H9 (cell line): Measurements from ENCODE around the gene PLXNA2. TPM values are rescaled to one million over a fixed set of nuclear protein-coding genes. Genes with fewer than 3 reads are reported as not detected.

Source experiments
- DNase-seq: peaks from one replicate; pipeline ENCODE4 v3.0.0-alpha.2; 2017
- H2AFZ ChIP-seq: one replicate; pipeline ENCODE4 v1.6.1; 2013; ENCODE audit warnings: mild to moderate bottlenecking, low read length, control low read depth, moderate library complexity
- H2AK5ac ChIP-seq: 2 replicates; pipeline ENCODE4 v1.6.1; 2013; ENCODE audit warnings: low read length, control low read depth, mixed read lengths; ENCODE audit not compliant: insufficient read length
- H2BK120ac ChIP-seq: one replicate; pipeline ENCODE4 v1.6.1; 2013; ENCODE audit warnings: low read depth, mild to moderate bottlenecking, low read length, control low read depth, inconsistent platforms; ENCODE audit not compliant: poor library complexity, severe bottlenecking
- H2BK12ac ChIP-seq: 2 replicates; pipeline ENCODE4 v1.6.1; 2013; ENCODE audit warnings: low read length, control low read depth, mixed read lengths, low read depth; ENCODE audit not compliant: insufficient read length
- H2BK15ac ChIP-seq: 2 replicates; pipeline ENCODE4 v1.6.1; 2013; ENCODE audit warnings: low read depth, low read length, control low read depth
- H2BK20ac ChIP-seq: one replicate; pipeline ENCODE4 v1.6.1; 2013; ENCODE audit warnings: low read depth, mild to moderate bottlenecking, low read length, control low read depth, inconsistent platforms; ENCODE audit not compliant: poor library complexity, severe bottlenecking
- H2BK5ac ChIP-seq: 2 replicates; pipeline ENCODE4 v1.6.1; 2013; ENCODE audit warnings: low read length, control low read depth, mixed read lengths; ENCODE audit not compliant: insufficient read length
- H3K14ac ChIP-seq: 2 replicates; pipeline ENCODE4 v1.6.1; 2013; ENCODE audit warnings: low read length, control low read depth; ENCODE audit not compliant: insufficient read depth
- H3K18ac ChIP-seq: 2 replicates; pipeline ENCODE4 v1.6.1; 2013; ENCODE audit warnings: low read depth, mild to moderate bottlenecking, mixed read lengths, low read length, control low read depth; ENCODE audit not compliant: insufficient read length
- H3K23ac ChIP-seq: 2 replicates; pipeline ENCODE4 v1.6.1; 2013; ENCODE audit warnings: low read length, control low read depth, mixed read lengths, low read depth; ENCODE audit not compliant: insufficient read length
- H3K23me2 ChIP-seq: 2 replicates; pipeline ENCODE4 v1.6.1; 2013; ENCODE audit warnings: low read depth, mild to moderate bottlenecking, mixed read lengths, low read length, control low read depth; ENCODE audit not compliant: insufficient read length, poor library complexity, severe bottlenecking
- H3K27ac ChIP-seq: 2 replicates; pipeline ENCODE4 v1.5.1; 2013; ENCODE audit warnings: low read length, control low read depth, mixed read lengths, low read depth; ENCODE audit not compliant: insufficient read length
- H3K27me3 ChIP-seq: 2 replicates; pipeline ENCODE4 v1.6.1; 2013; ENCODE audit warnings: low read length, control low read depth, inconsistent platforms; ENCODE audit not compliant: insufficient read depth
- H3K4ac ChIP-seq: 2 replicates; pipeline ENCODE4 v1.6.1; 2013; ENCODE audit warnings: low read depth, mild to moderate bottlenecking, control low read depth, inconsistent platforms, low read length, moderate library complexity
- H3K4me1 ChIP-seq: 2 replicates; pipeline ENCODE4 v1.6.1; 2013; ENCODE audit warnings: low read length, control low read depth, inconsistent platforms; ENCODE audit not compliant: insufficient read depth
- H3K4me2 ChIP-seq: 2 replicates; pipeline ENCODE4 v1.6.1; 2013; ENCODE audit warnings: low read length, control low read depth, mixed read lengths; ENCODE audit not compliant: insufficient read length, insufficient read depth
- H3K56ac ChIP-seq: 2 replicates; pipeline ENCODE4 v1.6.1; 2013; ENCODE audit warnings: low read depth, mild to moderate bottlenecking, mixed read lengths, low read length, control low read depth; ENCODE audit not compliant: insufficient read length
- H3K79me1 ChIP-seq: 2 replicates; pipeline ENCODE4 v1.6.1; 2013; ENCODE audit warnings: low read depth, mild to moderate bottlenecking, moderate library complexity, low read length, control low read depth, inconsistent platforms; ENCODE audit not compliant: insufficient read depth, poor library complexity, severe bottlenecking
- H3K79me2 ChIP-seq: 2 replicates; pipeline ENCODE4 v1.6.1; 2013; ENCODE audit warnings: low read length, control low read depth, inconsistent platforms; ENCODE audit not compliant: insufficient read depth
- H3K9ac ChIP-seq: 2 replicates; pipeline ENCODE4 v1.6.1; 2013; ENCODE audit warnings: low read length, control low read depth, mixed read lengths; ENCODE audit not compliant: insufficient read length; ENCODE audit errors: extremely low read depth
- H3K9me3 ChIP-seq: one replicate; pipeline ENCODE4 v1.6.1; 2013; ENCODE audit warnings: low read depth, low read length, inconsistent platforms; ENCODE audit not compliant: control insufficient read depth
- H3T11ph ChIP-seq: one replicate; pipeline ENCODE4 v1.6.1; 2013; ENCODE audit warnings: mild to moderate bottlenecking, low read length, control low read depth, inconsistent platforms
- H4K20me1 ChIP-seq: one replicate; pipeline ENCODE4 v1.6.1; 2013; ENCODE audit not compliant: control insufficient read depth, insufficient read length, insufficient read depth
- H4K5ac ChIP-seq: 2 replicates; pipeline ENCODE4 v1.6.1; 2013; ENCODE audit warnings: low read depth, mild to moderate bottlenecking, mixed read lengths, low read length, control low read depth; ENCODE audit not compliant: insufficient read length
- H4K8ac ChIP-seq: replicated peaks from 2 replicates; pipeline ENCODE4 v1.6.1; 2013; ENCODE audit warnings: low read length, control low read depth, mixed read lengths, low read depth; ENCODE audit not compliant: insufficient read length
- H4K91ac ChIP-seq: 2 replicates; pipeline ENCODE4 v1.6.1; 2013; ENCODE audit warnings: low read depth, mild to moderate bottlenecking, moderate library complexity, mixed read lengths, low read length, control low read depth; ENCODE audit not compliant: insufficient read length
- H3K27ac Mint-ChIP-seq, 3 experiments: 2 replicates in 2 of 3; 3 replicates in 1 of 3; pipeline ENCODE4 v1.8.0; 2020 to 2021; ENCODE audit warnings: mixed read lengths in 3 of 3, mild to moderate bottlenecking in 1 of 3, moderate library complexity in 1 of 3
- H3K27me3 Mint-ChIP-seq: 2 replicates; pipeline ENCODE4 v1.8.0; 2021; ENCODE audit warnings: low read depth, mild to moderate bottlenecking, moderate library complexity, mixed read lengths
- H3K36me3 Mint-ChIP-seq, 3 experiments: 2 replicates in 2 of 3; 3 replicates in 1 of 3; pipeline ENCODE4 v1.8.0; 2020 to 2021; ENCODE audit warnings: low read depth in 3 of 3, mixed read lengths in 3 of 3; ENCODE audit not compliant: insufficient read depth in 1 of 3
- H3K4me1 Mint-ChIP-seq, 2 experiments: 2 replicates each; pipeline ENCODE4 v1.8.0; 2020; ENCODE audit warnings: mixed read lengths in 2 of 2
- H3K4me3 Mint-ChIP-seq, 2 experiments: 2 replicates in 1 of 2; 3 replicates in 1 of 2; pipeline ENCODE4 v1.8.0; 2020 to 2021; ENCODE audit warnings: mild to moderate bottlenecking in 2 of 2, mixed read lengths in 2 of 2, moderate library complexity in 1 of 2
- H3K9me3 Mint-ChIP-seq, 2 experiments: 2 replicates in 1 of 2; 3 replicates in 1 of 2; pipeline ENCODE4 v1.8.0; 2020; ENCODE audit warnings: mild to moderate bottlenecking in 2 of 2, mixed read lengths in 2 of 2, moderate library complexity in 1 of 2
- CTCF ChIP-seq: fragments of 200-600 bp; sonication (generic); conservative IDR thresholded peaks from 3 replicates; pipeline ENCODE4 v1.8.0; 2021; ENCODE audit warnings: antibody characterized with exemption, mild to moderate bottlenecking
- WGBS: extraction: QIAGEN DNeasy Blood & Tissue Kit; methylation state at CpG from one replicate; pipeline ENCODE4 v1.1.7; 2013; ENCODE audit warnings: missing lambda C conversion rate, low lambda C conversion rate, mixed read lengths; ENCODE audit not compliant: insufficient read length; ENCODE audit errors: extremely low coverage; 5-methylcytosine and 5-hydroxymethylcytosine counted together
- total RNA-seq: library from RNA; stranded (reverse); gene quantifications from 2 replicates; pipeline ENCODE4 v1.2.1, GENCODE V29; 2021

Gene PLXNA2
- total RNA-seq, 1 experiment from 2014 or later = 0.57 TPM

- no peak overlapping the region for H2BK20ac ChIP-seq
- no peaks in the 10 kb centered on the region for H3K79me2 ChIP-seq
- no peak overlapping the region for H2AFZ ChIP-seq
- H3K56ac ChIP-seq = no peak overlapping the region
- H2BK120ac ChIP-seq = no peak overlapping the region
- H3K27ac ChIP-seq = no peak overlapping the region
- no peak overlapping the region for H2BK15ac ChIP-seq
- no peak overlapping the region for H3K4ac ChIP-seq
- H4K20me1 ChIP-seq = no peaks in the 10 kb centered on the region
- no peak overlapping the region for H2AK5ac ChIP-seq
- peaks cover 55 to 65% of the 10 kb centered on the region in 2 experiments for H3K4me1 Mint-ChIP-seq
- no peak overlapping the region for H3K9ac ChIP-seq
- no peaks in the 10 kb centered on the region for H3K79me1 ChIP-seq
- no peak overlapping the region for H3K23ac ChIP-seq
- no peak overlapping the region for H2BK5ac ChIP-seq
- no peak overlapping the region for H4K5ac ChIP-seq
- H3K9me3 Mint-ChIP-seq = peaks cover 0 to 1% of the 10 kb centered on the region in 2 experiments; a peak in 1 of 5 replicates
- H4K8ac ChIP-seq = no peak overlapping the region
- peaks cover 52% of the 10 kb centered on the region for H3K27me3 Mint-ChIP-seq
- H3K27me3 ChIP-seq = peaks cover 15% of the 10 kb centered on the region; the same call in 1 of the 2 replicates
- H3K14ac ChIP-seq = no peak overlapping the region
- H3K4me1 ChIP-seq = 0 out of 2 replicates have a peak, but pooled peaks cover 2% of the 10 kb centered on the region
- no CpG with 5 or more reads among the region's 8 CpGs for WGBS
- H3T11ph ChIP-seq = no peak overlapping the region
- TF ChIP-seq CTCF = no peak
- H3K36me3 Mint-ChIP-seq = no peaks in the 10 kb centered on the region; a peak in 1 of 7 replicates
- no peak overlapping the region for H4K91ac ChIP-seq
- no peak overlapping the region for H2BK12ac ChIP-seq
- no peaks in the 10 kb centered on the region for H3K23me2 ChIP-seq
- no peaks in the 10 kb centered on the region for H3K9me3 ChIP-seq
- no peak overlapping the region for H3K4me3 Mint-ChIP-seq
- H3K18ac ChIP-seq = no peak overlapping the region
- H3K27ac Mint-ChIP-seq = no peak overlapping the region
- no peak for DNase-seq
- H3K4me2 ChIP-seq = no peak overlapping the region
Measured at GRCh38 chr1:208237241-208237640, 6.9 kb downstream of the PLXNA2 start.
